Loucy (cell line): Measurements from ENCODE around the gene SPINK4.

Source experiments
- EZH2phosphoT487 ChIP-seq: fragments of 200-600 bp; IDR thresholded peaks from 2 replicates; pipeline ENCODE4 v1.6.1; 2018; ENCODE audit warnings: antibody characterized with exemption, mild to moderate bottlenecking, moderate library complexity, borderline replicate concordance
- TF ChIP-seq, protein P1 (sequence below): fragments of 200-600 bp; sonication (generic); conservative IDR thresholded peaks from 2 replicates; pipeline ENCODE4 v1.5.1; 2014; ENCODE audit warnings: mild to moderate bottlenecking, antibody characterized with exemption, low read length

- TF ChIP-seq, protein P1, sequence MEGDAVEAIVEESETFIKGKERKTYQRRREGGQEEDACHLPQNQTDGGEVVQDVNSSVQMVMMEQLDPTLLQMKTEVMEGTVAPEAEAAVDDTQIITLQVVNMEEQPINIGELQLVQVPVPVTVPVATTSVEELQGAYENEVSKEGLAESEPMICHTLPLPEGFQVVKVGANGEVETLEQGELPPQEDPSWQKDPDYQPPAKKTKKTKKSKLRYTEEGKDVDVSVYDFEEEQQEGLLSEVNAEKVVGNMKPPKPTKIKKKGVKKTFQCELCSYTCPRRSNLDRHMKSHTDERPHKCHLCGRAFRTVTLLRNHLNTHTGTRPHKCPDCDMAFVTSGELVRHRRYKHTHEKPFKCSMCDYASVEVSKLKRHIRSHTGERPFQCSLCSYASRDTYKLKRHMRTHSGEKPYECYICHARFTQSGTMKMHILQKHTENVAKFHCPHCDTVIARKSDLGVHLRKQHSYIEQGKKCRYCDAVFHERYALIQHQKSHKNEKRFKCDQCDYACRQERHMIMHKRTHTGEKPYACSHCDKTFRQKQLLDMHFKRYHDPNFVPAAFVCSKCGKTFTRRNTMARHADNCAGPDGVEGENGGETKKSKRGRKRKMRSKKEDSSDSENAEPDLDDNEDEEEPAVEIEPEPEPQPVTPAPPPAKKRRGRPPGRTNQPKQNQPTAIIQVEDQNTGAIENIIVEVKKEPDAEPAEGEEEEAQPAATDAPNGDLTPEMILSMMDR: no peak
- TF ChIP-seq EZH2phosphoT487: no peak
Measured at GRCh38 chr9:33193818-33194217, 46.1 kb upstream of the SPINK4 start.
